Large intestine (tissue), 3 donors: Measurements from ENCODE around the gene FGFBP1. TPM values are rescaled to one million over a fixed set of nuclear protein-coding genes. Genes with fewer than 3 reads are reported as not detected.

Source experiments
- DNase-seq, 2 donors: peaks; one replicate each; pipeline versions ENCODE4 v3.0.0 to v3.0.0-alpha.2; 2013
- H3K27ac ChIP-seq: one replicate; pipeline ENCODE4 v1.5.1; 2013; ENCODE audit warnings: low read length
- H3K27me3 ChIP-seq: 2 replicates; pipeline ENCODE4 v1.6.1; 2013; ENCODE audit warnings: low read length; ENCODE audit not compliant: control insufficient read depth, insufficient read depth
- H3K36me3 ChIP-seq: 2 replicates; pipeline ENCODE4 v1.6.1; 2013; ENCODE audit warnings: low read length; ENCODE audit not compliant: control insufficient read depth, insufficient read depth
- H3K4me1 ChIP-seq: one replicate; pipeline ENCODE4 v1.6.1; 2013; ENCODE audit warnings: low read length; ENCODE audit not compliant: control insufficient read depth, insufficient read depth
- H3K4me3 ChIP-seq: one replicate; pipeline ENCODE4 v1.5.1; 2013; ENCODE audit warnings: low read length
- H3K9me3 ChIP-seq: one replicate; pipeline ENCODE4 v1.6.1; 2013; ENCODE audit warnings: mild to moderate bottlenecking, low read depth, low read length, moderate library complexity; ENCODE audit not compliant: control insufficient read depth
- WGBS: methylation state at CpG from one replicate; pipeline ENCODE4 v1.1.5; 2013; ENCODE audit warnings: low lambda C conversion rate; ENCODE audit not compliant: insufficient coverage; 5-methylcytosine and 5-hydroxymethylcytosine counted together
- polyA plus RNA-seq: library from polyadenylated mRNA; unstranded; fragments of 120-200 nt; gene quantifications from one replicate; pipeline ENCODE4 v1.2.1, GENCODE V29; 2013

FGFBP1 gene
- polyA plus RNA-seq, 1 donor: 0.16 TPM

DNA sequence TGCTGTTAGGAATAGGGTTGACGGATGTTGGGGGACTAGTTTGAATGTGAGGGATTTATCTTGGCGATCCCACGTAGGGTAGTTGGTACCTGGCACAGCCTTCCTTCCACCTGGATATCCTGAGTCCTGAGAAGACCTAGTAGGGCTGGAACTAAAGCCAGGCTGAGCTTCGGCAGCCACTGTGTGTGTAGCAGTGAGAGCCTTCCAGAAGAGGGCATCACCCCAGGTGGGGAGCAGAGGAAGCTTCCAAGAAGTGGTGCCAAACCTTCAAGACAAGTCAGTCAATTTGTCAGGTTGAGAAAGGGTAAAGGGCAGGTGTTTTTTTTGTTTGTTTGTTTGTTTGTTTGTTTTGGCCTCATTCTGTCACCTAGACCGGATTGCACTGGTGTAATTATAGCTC lies 25.6 kb upstream of the FGFBP1 start:
- no peaks in the 10 kb centered on the region for H3K9me3 ChIP-seq
- WGBS: no CpG with 5 or more reads among the region's 5 CpGs
- no peak overlapping the region for H3K4me3 ChIP-seq
- no peak overlapping the region for H3K27ac ChIP-seq
- no peaks in the 10 kb centered on the region for H3K27me3 ChIP-seq
- DNase-seq: no peak
- H3K36me3 ChIP-seq: no peaks in the 10 kb centered on the region
- no peaks in the 10 kb centered on the region for H3K4me1 ChIP-seq

GRCh38 chr4:15963576-15963975 lies 25.0 kb upstream of the FGFBP1 start:
- no CpG with 5 or more reads among the region's 4 CpGs for WGBS

GRCh38 chr4:15963001-15963451 lies 24.5 kb upstream of the FGFBP1 start, which contains the start of gene FGFBP2:
TSS of gene FGFBP2 (minus strand) at chr4:15963175. CDS start at chr4:15963129, 46 bp downstream.
- Histone ChIP-seq H3K4me3 (no peak within 1 kb of the TSS), H3K27me3 (no peaks in the 10 kb centered on the region), H3K36me3 (no peaks in the 10 kb centered on the region), H3K9me3 (no peaks in the 10 kb centered on the region), H3K4me1 (no peaks in the 10 kb centered on the region), H3K27ac (no peak within 1 kb of the TSS)
- no peak for DNase-seq
- WGBS: no CpG with 5 or more reads among the region's 9 CpGs

More at GRCh38 chr4:15963576-15963975, 25.0 kb upstream of the FGFBP1 start:
- H3K9me3 ChIP-seq: no peaks in the 10 kb centered on the region
- no peaks in the 10 kb centered on the region for H3K36me3 ChIP-seq
- no peak overlapping the region for H3K4me3 ChIP-seq
- no peak for DNase-seq
- H3K4me1 ChIP-seq: no peaks in the 10 kb centered on the region
- H3K27me3 ChIP-seq: no peaks in the 10 kb centered on the region
- no peak overlapping the region for H3K27ac ChIP-seq

DNA sequence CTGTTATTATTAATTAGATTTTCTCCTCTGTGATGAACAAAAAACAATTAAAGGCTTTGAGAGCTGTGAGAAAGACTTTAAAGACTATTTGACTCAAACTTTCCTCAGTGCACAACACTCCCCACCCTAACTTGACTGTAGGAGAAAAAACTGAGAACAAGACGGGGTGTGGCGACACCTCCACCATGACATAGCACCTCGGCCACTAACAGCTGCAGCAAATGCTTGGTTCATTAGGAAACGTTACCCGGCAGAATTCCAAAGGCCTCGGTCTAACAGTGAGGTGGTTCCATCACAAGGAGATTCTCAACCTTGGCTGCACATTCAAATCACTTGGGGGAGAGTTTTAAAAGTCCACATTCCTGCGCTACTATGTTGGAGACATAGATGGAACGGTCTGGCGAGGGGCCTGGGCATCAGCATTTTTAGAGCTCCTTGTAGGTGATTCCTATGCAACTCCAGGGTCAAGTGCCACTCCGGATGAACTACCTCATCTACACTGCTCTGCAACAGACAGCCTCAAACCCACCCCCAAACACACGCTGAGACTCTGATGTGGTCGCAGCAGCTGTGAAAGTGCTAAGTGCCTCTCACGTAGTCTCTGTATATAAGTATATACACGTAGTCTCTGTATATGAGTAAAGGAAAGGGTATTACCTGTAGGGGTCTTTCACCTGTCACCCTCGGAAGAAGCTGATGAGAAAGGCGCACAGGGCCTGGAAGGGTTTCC lies 23.4 kb upstream of the FGFBP1 start:
- H3K27me3 ChIP-seq: no peaks in the 10 kb centered on the region
- no peaks in the 10 kb centered on the region for H3K9me3 ChIP-seq
- no peak overlapping the region for H3K4me3 ChIP-seq
- H3K27ac ChIP-seq: no peak overlapping the region
- no peaks in the 10 kb centered on the region for H3K4me1 ChIP-seq
- H3K36me3 ChIP-seq: no peaks in the 10 kb centered on the region
- WGBS: no CpG with 5 or more reads among the region's 16 CpGs
- no peak for DNase-seq

DNA sequence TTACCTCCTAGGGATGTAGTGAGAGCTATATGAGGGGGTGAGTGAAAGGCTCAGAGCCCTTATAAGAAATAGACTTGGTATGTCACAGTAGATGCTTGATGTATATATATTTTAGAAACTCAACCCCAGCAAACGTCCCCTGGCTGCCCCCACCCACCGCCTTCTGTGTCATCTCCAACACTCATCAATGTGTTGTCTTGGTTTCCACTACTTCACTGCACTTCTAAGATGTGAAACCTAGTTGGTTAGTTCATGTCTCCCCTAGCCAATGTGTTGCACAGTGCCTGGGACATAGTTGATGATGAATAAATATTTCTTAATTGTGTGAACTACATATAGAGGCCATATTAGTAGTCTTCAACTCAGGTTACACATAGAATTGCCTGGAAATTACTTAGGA lies 20.0 kb upstream of the FGFBP1 start:
- H3K27me3 ChIP-seq: no peaks in the 10 kb centered on the region
- H3K36me3 ChIP-seq: no peaks in the 10 kb centered on the region
- DNase-seq: no peak
- H3K4me1 ChIP-seq: no peaks in the 10 kb centered on the region
- no peaks in the 10 kb centered on the region for H3K9me3 ChIP-seq
- no peak overlapping the region for H3K4me3 ChIP-seq
- WGBS: no CpG with 5 or more reads among the region's 2 CpGs
- no peak overlapping the region for H3K27ac ChIP-seq

DNA sequence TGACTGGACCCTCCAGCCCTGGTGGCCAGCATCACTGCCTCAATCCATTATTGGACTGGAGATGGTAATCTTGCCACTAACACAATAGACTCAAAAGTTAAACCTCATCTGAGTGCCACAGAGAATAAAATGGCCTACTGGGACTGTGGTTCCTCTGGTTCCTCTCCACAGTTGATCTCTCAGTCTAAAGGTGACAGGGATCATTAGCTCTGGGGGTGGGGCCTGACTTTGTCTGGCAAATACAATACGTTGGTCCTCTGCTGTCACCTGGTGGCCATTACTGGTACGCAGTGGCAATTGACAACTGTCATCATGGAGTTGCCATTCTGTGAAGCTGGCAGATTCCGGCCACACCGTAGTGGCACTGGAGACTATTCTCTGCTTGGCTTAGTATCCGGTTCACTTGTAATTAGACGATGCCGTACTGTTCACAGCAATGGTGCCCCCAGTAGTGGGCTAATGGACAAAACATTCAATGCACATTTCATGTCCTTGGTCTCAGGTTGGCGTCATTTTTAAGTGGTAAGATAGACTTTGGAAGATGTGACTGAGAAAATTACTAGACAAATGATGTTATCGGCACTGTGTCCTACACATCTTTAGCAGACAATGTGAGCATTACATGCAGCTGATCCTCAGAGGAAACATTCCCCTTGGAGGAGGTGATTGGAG lies 17.8 kb upstream of the FGFBP1 start:
- H3K9me3 ChIP-seq: no peaks in the 10 kb centered on the region
- WGBS: 100% methylated on average over 2 of the region's 9 CpGs
- no peaks in the 10 kb centered on the region for H3K27me3 ChIP-seq
- peak; percentile 48 to 53 for DNase-seq
- H3K4me3 ChIP-seq: no peak overlapping the region
- no peaks in the 10 kb centered on the region for H3K4me1 ChIP-seq
- H3K36me3 ChIP-seq: no peaks in the 10 kb centered on the region
- H3K27ac ChIP-seq: no peak overlapping the region

DNA sequence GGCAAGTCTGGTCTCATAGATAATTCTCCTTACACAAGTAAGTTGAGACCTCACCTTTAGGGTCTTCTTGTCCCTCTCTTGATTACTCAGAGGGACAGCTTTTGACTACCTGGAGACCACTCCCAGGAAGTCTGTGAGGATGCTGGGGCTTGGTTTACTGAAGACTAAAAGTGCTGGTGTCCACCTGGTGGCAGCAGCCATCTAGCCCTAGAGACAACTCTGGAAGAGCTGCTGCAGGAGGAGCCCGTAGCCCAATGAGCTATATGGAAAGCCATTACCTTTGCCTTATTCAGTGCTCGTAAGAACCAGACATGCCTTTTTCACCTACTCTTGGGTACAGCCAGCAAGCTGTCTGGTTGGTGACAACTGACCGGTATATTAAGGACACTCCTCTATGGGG lies 17.1 kb upstream of the FGFBP1 start:
- no peaks in the 10 kb centered on the region for H3K9me3 ChIP-seq
- no peaks in the 10 kb centered on the region for H3K36me3 ChIP-seq
- WGBS: no CpG with 5 or more reads among the region's 3 CpGs
- no peaks in the 10 kb centered on the region for H3K4me1 ChIP-seq
- no peak overlapping the region for H3K27ac ChIP-seq
- H3K27me3 ChIP-seq: no peaks in the 10 kb centered on the region
- DNase-seq: no peak
- no peak overlapping the region for H3K4me3 ChIP-seq

GRCh38 chr4:15953625-15954024 lies 15.1 kb upstream of the FGFBP1 start:
- Histone ChIP-seq H3K36me3 (no peaks in the 10 kb centered on the region), H3K9me3 (no peaks in the 10 kb centered on the region), H3K4me3 (no peak overlapping the region), H3K27me3 (no peaks in the 10 kb centered on the region), H3K27ac (no peak overlapping the region), H3K4me1 (no peaks in the 10 kb centered on the region)
- DNase-seq: no peak
- no CpG with 5 or more reads among the region's 5 CpGs for WGBS

DNA sequence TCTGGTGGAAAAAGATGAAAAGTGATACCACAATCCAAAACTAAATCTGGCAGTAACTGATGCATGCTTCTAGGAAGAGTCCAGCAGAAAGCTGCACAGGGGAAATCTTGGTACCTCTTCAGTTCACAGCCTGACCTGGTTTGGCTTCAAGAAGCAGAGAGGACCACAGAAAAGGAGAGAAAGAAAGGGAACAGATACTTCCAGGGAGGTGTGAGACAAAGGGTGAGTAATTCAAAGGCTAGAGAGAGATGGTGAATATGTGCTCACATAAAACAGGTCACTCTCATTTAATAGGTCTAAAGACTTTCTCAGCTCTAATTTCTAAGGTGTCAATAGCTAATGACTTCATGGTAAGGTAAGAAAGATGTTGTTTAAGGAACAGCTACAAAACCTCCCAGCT lies 13.2 kb upstream of the FGFBP1 start:
- H3K36me3 ChIP-seq: no peaks in the 10 kb centered on the region
- peaks cover 3% of the 10 kb centered on the region for H3K27me3 ChIP-seq
- H3K27ac ChIP-seq: no peak overlapping the region
- H3K4me3 ChIP-seq: no peak overlapping the region
- no peaks in the 10 kb centered on the region for H3K4me1 ChIP-seq
- no peak for DNase-seq
- no peaks in the 10 kb centered on the region for H3K9me3 ChIP-seq

DNA sequence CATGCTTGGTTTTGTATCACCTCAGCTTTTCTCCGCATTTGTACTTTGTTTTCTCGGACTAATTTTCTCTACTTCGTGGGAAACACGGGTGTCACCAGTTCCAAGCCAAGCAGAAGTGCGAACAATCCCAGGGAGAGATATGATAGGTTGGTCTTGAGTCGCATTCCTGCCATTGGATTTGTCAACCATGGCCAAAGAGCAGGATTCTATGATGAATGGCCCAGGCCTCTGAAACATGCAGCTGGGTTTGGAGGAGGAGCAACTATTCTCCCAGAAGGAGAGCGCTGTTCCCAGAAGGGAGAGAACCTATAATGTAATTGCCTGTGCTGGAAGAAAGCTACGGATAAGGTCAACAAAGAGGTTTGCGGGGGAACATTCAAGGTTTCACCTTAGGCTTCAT lies 10.3 kb upstream of the FGFBP1 start:
- Histone ChIP-seq H3K27ac (no peak overlapping the region), H3K4me1 (no peaks in the 10 kb centered on the region), H3K4me3 (no peak overlapping the region), H3K9me3 (no peaks in the 10 kb centered on the region), H3K27me3 (peaks cover 3% of the 10 kb centered on the region), H3K36me3 (no peaks in the 10 kb centered on the region)
- WGBS: 100% methylated on average over 2 of the region's 9 CpGs
- no peak for DNase-seq

GRCh38 chr4:15947684-15948083 lies 9.1 kb upstream of the FGFBP1 start:
- no peak overlapping the region for H3K27ac ChIP-seq
- no CpG with 5 or more reads among the region's 8 CpGs for WGBS
- H3K9me3 ChIP-seq: no peaks in the 10 kb centered on the region
- H3K4me3 ChIP-seq: no peak overlapping the region
- no peak for DNase-seq
- H3K27me3 ChIP-seq: peaks cover 3% of the 10 kb centered on the region
- no peaks in the 10 kb centered on the region for H3K4me1 ChIP-seq
- H3K36me3 ChIP-seq: no peaks in the 10 kb centered on the region
